ENCODE data around the gene AGPAT2.

- no peak for TF ChIP-seq POLR2A (IDR thresholded peaks at IDR 0.05)
- TF ChIP-seq, protein P1, sequence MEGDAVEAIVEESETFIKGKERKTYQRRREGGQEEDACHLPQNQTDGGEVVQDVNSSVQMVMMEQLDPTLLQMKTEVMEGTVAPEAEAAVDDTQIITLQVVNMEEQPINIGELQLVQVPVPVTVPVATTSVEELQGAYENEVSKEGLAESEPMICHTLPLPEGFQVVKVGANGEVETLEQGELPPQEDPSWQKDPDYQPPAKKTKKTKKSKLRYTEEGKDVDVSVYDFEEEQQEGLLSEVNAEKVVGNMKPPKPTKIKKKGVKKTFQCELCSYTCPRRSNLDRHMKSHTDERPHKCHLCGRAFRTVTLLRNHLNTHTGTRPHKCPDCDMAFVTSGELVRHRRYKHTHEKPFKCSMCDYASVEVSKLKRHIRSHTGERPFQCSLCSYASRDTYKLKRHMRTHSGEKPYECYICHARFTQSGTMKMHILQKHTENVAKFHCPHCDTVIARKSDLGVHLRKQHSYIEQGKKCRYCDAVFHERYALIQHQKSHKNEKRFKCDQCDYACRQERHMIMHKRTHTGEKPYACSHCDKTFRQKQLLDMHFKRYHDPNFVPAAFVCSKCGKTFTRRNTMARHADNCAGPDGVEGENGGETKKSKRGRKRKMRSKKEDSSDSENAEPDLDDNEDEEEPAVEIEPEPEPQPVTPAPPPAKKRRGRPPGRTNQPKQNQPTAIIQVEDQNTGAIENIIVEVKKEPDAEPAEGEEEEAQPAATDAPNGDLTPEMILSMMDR (IDR thresholded peaks at IDR 0.05): no peak
Measured at GRCh38 chr9:136735812-136736480, 48.7 kb upstream of the AGPAT2 start.
